ENCODE data around the gene CKAP5.
A peak's percentile ranks its signal among the peaks of the same experiment; 100 is the strongest.

Gene CKAP5

GRCh38 chr11:46700241-46701077 is 145.6 kb downstream of the CKAP5 start, which contains the start of the genes ARHGAP1 and ZNF408:
ARHGAP1 (minus strand) TSS chr11:46700619; CDS start chr11:46696107, 4,512 bp downstream.
ZNF408 (plus strand) TSS chr11:46701031; CDS start chr11:46701048, 17 bp downstream.
- DNase-seq (ENCODE audit: low read depth in 1 of 2, low spot score in 1 of 2) = peak; percentile 98 to 99

GRCh38 chr11:46698597-46698996 is 147.5 kb downstream of the CKAP5 start:
- no peak for DNase-seq (ENCODE audit: low read depth in 1 of 2, low spot score in 1 of 2)

GRCh38 chr11:46697723-46698122 is 148.4 kb downstream of the CKAP5 start:
- DNase-seq (ENCODE audit: low read depth in 1 of 2, low spot score in 1 of 2) = no peak

- no peak for DNase-seq (ENCODE audit: low read depth in 1 of 2, low spot score in 1 of 2)
These were observed 148.8 kb downstream of the CKAP5 start for GRCh38 chr11:46697303-46697702.

GRCh38 chr11:46696212-46696558 is 149.9 kb downstream of the CKAP5 start:
- DNase-seq (ENCODE audit: low read depth in 1 of 2, low spot score in 1 of 2) = no peak

GRCh38 chr11:46695345-46696211 is 150.5 kb downstream of the CKAP5 start:
- no peak for DNase-seq (ENCODE audit: low read depth in 1 of 2, low spot score in 1 of 2)

- no peak for DNase-seq (ENCODE audit: low read depth in 1 of 2, low spot score in 1 of 2)
These were observed 151.5 kb downstream of the CKAP5 start for GRCh38 chr11:46694607-46695006.

- DNase-seq (ENCODE audit: low read depth in 1 of 2, low spot score in 1 of 2) = no peak
These were observed 152.0 kb downstream of the CKAP5 start for GRCh38 chr11:46694072-46694471.

- DNase-seq (ENCODE audit: low read depth in 1 of 2, low spot score in 1 of 2) = no peak
These were observed 152.5 kb downstream of the CKAP5 start for GRCh38 chr11:46693597-46694012.
